ENCODE measurements around the gene EDNRA.

EDNRA gene

DNA sequence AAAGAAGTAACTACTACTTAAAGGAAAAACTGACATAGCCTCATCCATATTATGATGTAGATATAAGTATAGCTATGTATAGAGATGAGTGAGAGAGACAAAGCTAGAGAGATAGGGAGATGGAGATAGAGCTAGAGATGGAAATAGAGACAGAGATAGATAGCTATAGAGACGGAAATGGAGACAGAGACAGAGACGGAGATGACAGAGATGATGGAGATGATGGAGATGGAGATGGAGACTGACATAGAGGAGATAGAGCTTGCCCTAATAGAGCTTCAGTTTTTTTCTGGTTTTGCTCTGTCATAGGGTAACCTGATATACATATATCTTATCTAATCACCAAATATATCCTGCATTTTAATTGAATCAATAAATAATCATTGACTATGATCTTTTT, 4.3 kb downstream of the EDNRA start:
- no peak for DNase-seq
- Mint-ChIP-seq H3K27ac (no peak overlapping the region), H3K36me3 (ENCODE audit: low read depth) (no peaks in the 10 kb centered on the region), H3K4me1 (ENCODE audit: low read depth) (peaks cover 8% of the 10 kb centered on the region), H3K9me3 (no peaks in the 10 kb centered on the region), H3K27me3 (peaks cover 35% of the 10 kb centered on the region), H3K4me3 (no peak overlapping the region)

DNA sequence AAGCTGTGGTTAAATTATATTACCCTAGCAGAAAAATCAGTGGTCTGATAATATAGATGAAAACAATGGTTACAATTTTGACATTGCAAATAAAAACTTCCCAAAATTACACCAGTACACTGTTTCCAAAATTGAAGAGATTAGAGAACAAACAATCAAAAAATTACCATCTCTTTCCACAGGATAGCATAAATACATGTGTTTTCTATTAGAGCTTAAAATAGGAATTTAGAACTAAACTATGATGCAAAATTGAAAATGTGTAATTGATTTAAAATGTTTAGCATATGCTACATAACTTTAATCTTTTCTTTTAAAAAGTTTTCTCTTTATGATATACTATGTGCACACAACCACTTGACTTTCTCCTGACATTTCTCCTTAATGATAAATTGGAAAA, 6.7 kb downstream of the EDNRA start:
- DNase-seq = no peak
- H3K27ac Mint-ChIP-seq = no peak overlapping the region
- peaks cover 18% of the 10 kb centered on the region for H3K27me3 Mint-ChIP-seq
- no peak overlapping the region for H3K4me3 Mint-ChIP-seq
- H3K4me1 Mint-ChIP-seq (ENCODE audit: low read depth) = no peaks in the 10 kb centered on the region
- no peaks in the 10 kb centered on the region for H3K36me3 Mint-ChIP-seq (ENCODE audit: low read depth)
- no peaks in the 10 kb centered on the region for H3K9me3 Mint-ChIP-seq

DNA sequence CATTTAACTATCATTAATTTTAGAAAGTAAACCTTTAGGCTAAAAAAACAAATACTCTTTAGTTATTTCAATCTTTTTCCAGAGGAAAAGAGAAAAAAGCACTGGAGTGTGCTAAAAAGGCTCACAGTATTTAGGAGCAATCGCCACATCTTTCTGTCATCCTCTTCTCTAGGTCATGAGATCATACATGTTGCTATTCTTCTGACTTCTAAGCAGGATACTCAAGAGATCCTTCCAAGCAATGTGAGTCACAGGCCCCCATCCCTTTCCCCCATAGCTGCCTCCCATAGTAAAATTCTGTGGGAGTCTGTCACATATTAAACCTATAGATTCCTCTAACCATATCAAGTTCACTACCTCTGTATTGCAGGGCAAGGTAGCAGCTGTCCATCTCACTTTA, 7.7 kb downstream of the EDNRA start:
- no peak overlapping the region for H3K27ac Mint-ChIP-seq
- no peaks in the 10 kb centered on the region for H3K36me3 Mint-ChIP-seq (ENCODE audit: low read depth)
- H3K4me3 Mint-ChIP-seq = no peak overlapping the region
- no peaks in the 10 kb centered on the region for H3K9me3 Mint-ChIP-seq
- peaks cover 12% of the 10 kb centered on the region for H3K27me3 Mint-ChIP-seq
- H3K4me1 Mint-ChIP-seq (ENCODE audit: low read depth) = no peaks in the 10 kb centered on the region
- DNase-seq = no peak

DNA sequence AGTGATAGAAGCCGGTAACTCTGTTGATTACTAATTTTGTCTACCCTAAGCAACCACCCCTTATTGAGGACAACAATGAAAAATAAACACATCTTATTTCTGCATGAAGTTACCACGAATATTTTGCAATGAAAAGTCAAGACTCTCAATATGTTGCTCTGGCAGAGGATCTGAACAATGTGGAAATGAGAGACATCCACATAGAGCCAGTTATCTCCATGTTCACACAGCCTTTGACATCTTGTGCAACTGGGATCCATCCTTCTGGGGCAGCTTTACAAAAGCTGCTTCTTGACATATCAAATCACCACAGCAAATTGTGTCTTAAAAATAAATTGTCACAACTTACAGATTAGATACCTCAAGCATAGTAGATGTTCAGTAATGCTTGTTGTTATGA, 10.2 kb downstream of the EDNRA start:
- no peak for DNase-seq
- H3K9me3 Mint-ChIP-seq = no peaks in the 10 kb centered on the region
- no peaks in the 10 kb centered on the region for H3K4me1 Mint-ChIP-seq (ENCODE audit: low read depth)
- H3K27ac Mint-ChIP-seq = no peak overlapping the region
- no peak overlapping the region for H3K4me3 Mint-ChIP-seq
- H3K27me3 Mint-ChIP-seq = peaks cover 13% of the 10 kb centered on the region
- H3K36me3 Mint-ChIP-seq (ENCODE audit: low read depth) = no peaks in the 10 kb centered on the region

DNA sequence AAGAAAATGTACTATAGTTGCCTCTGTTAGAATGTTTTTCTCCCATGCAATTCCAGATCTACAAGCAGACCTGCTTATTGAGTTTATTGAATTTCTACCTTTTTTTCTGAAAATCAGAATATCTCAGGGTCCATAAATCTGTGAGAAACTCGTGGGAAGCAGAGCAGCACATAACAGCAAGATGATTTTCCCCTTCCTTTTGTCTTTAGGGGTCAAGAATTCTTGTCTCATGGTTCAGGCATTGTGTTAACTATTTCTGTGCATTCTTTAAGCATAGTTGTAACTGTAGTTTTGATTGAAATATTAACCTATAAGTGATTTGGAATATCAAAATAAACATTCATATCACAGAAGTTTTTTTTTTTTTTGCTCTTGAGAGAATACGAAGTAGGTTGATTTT, 11.4 kb downstream of the EDNRA start:
- peaks cover 16% of the 10 kb centered on the region for H3K27me3 Mint-ChIP-seq
- no peaks in the 10 kb centered on the region for H3K36me3 Mint-ChIP-seq (ENCODE audit: low read depth)
- H3K4me1 Mint-ChIP-seq (ENCODE audit: low read depth) = no peaks in the 10 kb centered on the region
- no peaks in the 10 kb centered on the region for H3K9me3 Mint-ChIP-seq
- H3K4me3 Mint-ChIP-seq = no peak overlapping the region
- no peak overlapping the region for H3K27ac Mint-ChIP-seq
- DNase-seq = no peak

DNA sequence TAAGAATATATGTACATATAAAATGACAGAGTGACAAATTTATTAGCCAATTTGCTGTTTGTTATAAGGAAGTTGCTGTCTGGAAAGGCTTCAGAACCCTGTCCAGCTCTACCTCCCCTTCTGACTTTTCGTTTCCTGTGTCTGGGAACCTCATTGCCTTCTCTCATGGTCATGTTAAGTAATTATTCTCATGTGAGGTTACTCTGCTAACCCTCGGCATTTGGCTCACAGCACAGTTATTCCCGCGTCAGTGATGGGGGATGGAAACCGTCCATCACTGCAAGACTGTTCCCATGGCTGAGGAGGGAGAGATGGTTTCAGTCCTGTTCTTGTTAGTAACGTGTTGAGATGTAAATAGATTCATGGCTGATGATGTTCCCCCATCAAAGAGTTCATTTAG, 11.9 kb downstream of the EDNRA start:
- Mint-ChIP-seq H3K9me3 (no peaks in the 10 kb centered on the region), H3K36me3 (ENCODE audit: low read depth) (no peaks in the 10 kb centered on the region), H3K27ac (no peak overlapping the region), H3K27me3 (peaks cover 16% of the 10 kb centered on the region), H3K4me1 (ENCODE audit: low read depth) (no peaks in the 10 kb centered on the region), H3K4me3 (no peak overlapping the region)
- DNase-seq = no peak

GRCh38 chr4:147493307-147493706, 12.4 kb downstream of the EDNRA start:
- no peaks in the 10 kb centered on the region for H3K4me1 Mint-ChIP-seq (ENCODE audit: low read depth)
- no peak overlapping the region for H3K4me3 Mint-ChIP-seq
- no peak overlapping the region for H3K27ac Mint-ChIP-seq
- H3K27me3 Mint-ChIP-seq = peaks cover 15% of the 10 kb centered on the region
- no peaks in the 10 kb centered on the region for H3K9me3 Mint-ChIP-seq
- no peaks in the 10 kb centered on the region for H3K36me3 Mint-ChIP-seq (ENCODE audit: low read depth)
- DNase-seq = no peak

- no peaks in the 10 kb centered on the region for H3K36me3 Mint-ChIP-seq (ENCODE audit: low read depth)
- no peak overlapping the region for H3K27ac Mint-ChIP-seq
- peaks cover 12% of the 10 kb centered on the region for H3K27me3 Mint-ChIP-seq
- no peaks in the 10 kb centered on the region for H3K9me3 Mint-ChIP-seq
- no peak for DNase-seq
- H3K4me1 Mint-ChIP-seq (ENCODE audit: low read depth) = no peaks in the 10 kb centered on the region
- no peak overlapping the region for H3K4me3 Mint-ChIP-seq
These were observed 13.4 kb downstream of the EDNRA start for GRCh38 chr4:147494301-147494700.

DNA sequence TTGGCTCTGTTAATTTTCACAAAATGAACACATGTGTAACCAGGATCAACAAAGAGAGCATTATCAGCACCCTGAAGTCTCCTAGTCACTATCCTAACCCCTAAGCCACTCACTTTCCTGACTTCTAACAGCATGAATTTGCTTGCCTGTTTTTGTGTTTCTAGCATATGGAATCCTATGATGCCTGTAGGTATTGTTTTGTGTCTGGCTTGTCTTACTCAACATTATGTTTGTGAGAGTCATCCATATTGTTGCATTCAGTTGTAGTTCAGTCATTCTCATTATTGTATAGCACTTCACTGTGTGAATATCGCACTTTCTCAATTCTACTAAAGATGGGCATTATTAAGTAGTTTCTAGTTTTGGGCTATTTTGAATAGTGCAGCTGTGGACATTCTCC, 15.6 kb downstream of the EDNRA start:
- Mint-ChIP-seq H3K4me3 (no peak overlapping the region), H3K36me3 (ENCODE audit: low read depth) (no peaks in the 10 kb centered on the region), H3K9me3 (no peaks in the 10 kb centered on the region), H3K27ac (no peak overlapping the region), H3K27me3 (peaks cover 12% of the 10 kb centered on the region), H3K4me1 (ENCODE audit: low read depth) (no peaks in the 10 kb centered on the region)
- no peak for DNase-seq

DNA sequence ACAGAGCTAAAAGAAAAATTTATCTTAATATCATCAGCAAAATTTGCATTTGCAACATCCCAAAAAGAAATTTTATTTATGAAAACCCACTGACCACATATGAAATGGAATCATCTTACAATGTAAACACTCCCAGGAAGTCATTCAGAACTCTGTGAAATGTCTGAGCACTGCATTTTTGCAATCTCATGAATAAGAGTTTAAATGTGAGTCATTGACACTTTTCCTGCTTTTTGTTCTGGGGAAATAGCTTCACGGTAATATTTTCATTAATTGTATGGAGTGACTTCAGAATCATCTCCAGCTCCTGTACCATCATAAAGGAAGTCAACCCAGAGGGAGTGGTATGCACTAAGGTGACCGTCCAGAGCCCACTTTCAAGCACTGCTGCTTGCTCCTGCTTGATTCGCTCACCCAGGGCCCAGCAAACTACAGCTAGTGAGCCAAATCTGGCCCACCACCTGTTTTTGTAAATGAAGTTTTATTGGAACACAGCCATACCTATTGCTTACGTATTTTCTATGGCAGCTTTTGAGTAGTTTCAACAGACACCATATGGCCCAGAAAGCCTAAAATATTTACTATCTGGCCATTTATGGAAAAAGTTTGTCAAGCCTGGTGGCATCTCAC, 17.2 kb downstream of the EDNRA start:
- H3K36me3 Mint-ChIP-seq (ENCODE audit: low read depth) = no peaks in the 10 kb centered on the region
- H3K9me3 Mint-ChIP-seq = no peaks in the 10 kb centered on the region
- DNase-seq = no peak
- H3K4me3 Mint-ChIP-seq = no peak overlapping the region
- no peak overlapping the region for H3K27ac Mint-ChIP-seq
- H3K4me1 Mint-ChIP-seq (ENCODE audit: low read depth) = no peaks in the 10 kb centered on the region
- H3K27me3 Mint-ChIP-seq = peaks cover 16% of the 10 kb centered on the region

DNA sequence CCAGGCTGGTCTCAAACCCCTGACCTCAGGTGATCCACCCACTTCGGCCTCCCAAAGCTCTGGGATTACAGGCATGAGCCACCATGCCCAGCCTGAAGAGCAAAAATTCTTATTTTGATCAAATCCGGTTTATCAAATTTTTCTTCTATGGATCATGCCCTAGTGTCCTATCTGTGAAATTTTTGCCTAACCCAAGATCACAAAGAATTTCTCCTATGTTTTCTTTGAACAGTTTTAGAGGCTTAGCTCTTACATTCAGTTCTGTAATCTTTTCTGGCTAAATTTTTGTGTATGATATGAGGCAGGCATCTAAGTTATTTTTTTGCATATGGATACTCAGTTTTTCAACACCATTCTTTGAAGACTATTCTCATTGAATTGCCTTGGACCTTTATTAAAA, 27.4 kb downstream of the EDNRA start:
- H3K9me3 Mint-ChIP-seq = no peaks in the 10 kb centered on the region
- H3K4me1 Mint-ChIP-seq (ENCODE audit: low read depth) = no peaks in the 10 kb centered on the region
- no peak for DNase-seq
- H3K4me3 Mint-ChIP-seq = no peak overlapping the region
- H3K27ac Mint-ChIP-seq = no peak overlapping the region
- peaks cover 16% of the 10 kb centered on the region for H3K27me3 Mint-ChIP-seq
- H3K36me3 Mint-ChIP-seq (ENCODE audit: low read depth) = no peaks in the 10 kb centered on the region

DNA sequence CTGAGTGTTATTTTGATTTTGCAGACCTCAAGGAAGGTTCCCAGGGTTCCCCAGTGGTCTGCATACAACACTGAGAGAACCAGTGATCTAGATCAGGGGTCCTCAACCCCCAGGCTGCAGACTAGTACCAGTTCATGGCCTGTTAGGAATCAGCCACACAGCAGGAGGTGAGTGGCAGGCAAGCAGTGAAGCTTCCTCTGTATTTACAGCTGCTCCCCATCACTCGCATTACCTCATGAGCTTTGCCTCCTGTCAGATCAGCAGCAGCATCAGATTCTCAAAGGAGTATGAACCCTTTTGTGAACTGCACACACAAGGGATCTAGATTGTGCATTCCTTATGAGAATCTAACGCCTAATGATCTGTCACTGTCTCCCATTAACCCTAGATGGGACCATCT, 28.5 kb downstream of the EDNRA start:
- no peak for DNase-seq
- Mint-ChIP-seq H3K4me3 (no peak overlapping the region), H3K27ac (no peak overlapping the region), H3K4me1 (ENCODE audit: low read depth) (no peaks in the 10 kb centered on the region), H3K9me3 (no peaks in the 10 kb centered on the region), H3K27me3 (peaks cover 12% of the 10 kb centered on the region), H3K36me3 (ENCODE audit: low read depth) (no peaks in the 10 kb centered on the region)

DNA sequence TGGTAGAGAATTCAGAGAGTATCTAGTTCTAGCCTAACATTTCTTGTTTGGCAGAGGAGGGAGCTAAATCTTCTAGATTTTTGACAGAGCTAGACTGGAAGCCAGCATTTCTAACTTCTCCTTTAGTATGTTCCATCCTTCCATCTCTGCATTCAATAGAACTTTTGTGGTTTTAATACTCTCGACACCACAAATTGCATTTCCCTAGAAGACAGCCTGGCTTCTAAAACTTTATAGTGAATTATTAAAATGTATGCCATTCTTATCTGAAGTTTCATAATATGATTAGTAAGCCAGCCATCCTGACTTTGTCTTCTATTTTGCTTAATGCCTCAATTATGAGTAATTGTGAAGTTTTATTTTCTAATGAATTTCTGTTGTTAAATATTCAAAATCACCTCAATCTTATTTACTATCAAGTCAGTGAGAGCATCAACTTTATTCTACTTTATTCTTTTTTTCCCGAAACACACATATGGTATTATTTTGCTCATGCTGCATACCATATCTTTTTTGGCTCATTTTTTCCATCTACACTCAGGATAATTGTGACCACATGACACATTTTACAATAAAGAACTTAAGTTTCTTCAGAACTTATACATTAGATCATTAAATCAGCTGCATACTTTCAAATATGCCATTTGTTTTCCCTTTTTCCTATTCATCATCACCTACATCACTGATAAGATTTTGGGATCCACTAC, 30.2 kb downstream of the EDNRA start:
- no peak for DNase-seq
- Mint-ChIP-seq H3K4me3 (no peak overlapping the region), H3K27ac (no peak overlapping the region), H3K9me3 (no peaks in the 10 kb centered on the region), H3K4me1 (ENCODE audit: low read depth) (no peaks in the 10 kb centered on the region), H3K36me3 (ENCODE audit: low read depth) (no peaks in the 10 kb centered on the region), H3K27me3 (peaks cover 10% of the 10 kb centered on the region)

GRCh38 chr4:147513091-147513490, 32.2 kb downstream of the EDNRA start:
- Mint-ChIP-seq H3K4me3 (no peak overlapping the region), H3K36me3 (ENCODE audit: low read depth) (no peaks in the 10 kb centered on the region), H3K27me3 (peaks cover 10% of the 10 kb centered on the region), H3K27ac (no peak overlapping the region), H3K4me1 (ENCODE audit: low read depth) (no peaks in the 10 kb centered on the region), H3K9me3 (no peaks in the 10 kb centered on the region)
- no peak for DNase-seq

DNA sequence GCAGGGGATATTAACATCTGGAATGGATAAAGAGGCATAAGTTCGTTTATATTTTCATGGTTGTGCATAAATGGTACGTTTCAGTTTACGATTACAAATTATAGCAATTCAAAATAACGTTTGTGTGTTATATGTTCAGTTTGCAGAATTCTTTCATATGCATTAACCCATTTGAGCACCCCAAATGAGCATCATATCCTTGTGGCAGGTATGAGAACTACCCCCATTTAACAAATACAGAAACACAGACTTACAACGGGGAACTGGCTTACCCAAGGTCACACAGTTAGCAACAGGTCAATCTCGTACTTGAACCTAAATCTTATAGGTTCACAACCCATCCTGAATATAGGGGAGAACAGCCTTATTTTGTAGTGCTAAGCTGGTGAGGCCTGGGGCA, 33.1 kb downstream of the EDNRA start:
- Mint-ChIP-seq H3K4me1 (ENCODE audit: low read depth) (no peaks in the 10 kb centered on the region), H3K27ac (no peak overlapping the region), H3K9me3 (no peaks in the 10 kb centered on the region), H3K4me3 (no peak overlapping the region), H3K36me3 (ENCODE audit: low read depth) (no peaks in the 10 kb centered on the region), H3K27me3 (peaks cover 12% of the 10 kb centered on the region)
- no peak for DNase-seq

Data from activated T-cell treated with anti-CD3 and anti-CD28 coated beads, Interleukin-2, amount 50 U/mL, for 24 hours (primary cell).